Tibial nerve (tissue), 4 donors: ENCODE measurements around the gene TREX2. TPM values are rescaled to one million over a fixed set of nuclear protein-coding genes. Genes with fewer than 3 reads are reported as not detected.

Experiments used
- DNase-seq, 2 donors: peaks; one replicate each; pipeline ENCODE4 v3.0.0-alpha.2; 2019; ENCODE audit warnings: low spot score in 2 of 2
- H3K27ac ChIP-seq, 4 donors: fragments of 200-600 bp; sonication (generic) in 3 of 4; one replicate each; pipeline ENCODE4 v1.5.1; 2017 to 2019; ENCODE audit warnings: mild to moderate bottlenecking in 1 of 4
- H3K27me3 ChIP-seq, 2 donors: fragments of 200-600 bp; sonication (generic) in 1 of 2; one replicate each; pipeline versions ENCODE4 v1.5.1 to v1.6.0; 2017 to 2019
- H3K36me3 ChIP-seq, 3 donors: fragments of 200-600 bp; sonication (generic); one replicate each; pipeline ENCODE4 v1.5.1; 2018 to 2019
- H3K4me1 ChIP-seq, 4 donors: fragments of 200-600 bp; sonication (generic) in 3 of 4; one replicate each; pipeline ENCODE4 v1.5.1; 2017 to 2019
- H3K4me3 ChIP-seq, 4 donors: fragments of 200-600 bp; sonication (generic) in 3 of 4; one replicate each; pipeline ENCODE4 v1.5.1; 2017 to 2019; ENCODE audit warnings: mild to moderate bottlenecking in 1 of 4, moderate library complexity in 1 of 4
- H3K9me3 ChIP-seq, 4 donors: fragments of 200-600 bp; sonication (generic) in 3 of 4; one replicate each; pipeline ENCODE4 v1.5.1; 2017 to 2019
- EP300 ChIP-seq, 2 donors: sonication (generic); formaldehyde crosslinking; IDR thresholded peaks; one replicate each; pipeline ENCODE4 v1.6.1; 2017; ENCODE audit warnings: antibody characterized with exemption in 2 of 2, mild to moderate bottlenecking in 1 of 2
- POLR2A ChIP-seq, 2 donors: fragments of 450-650 bp; IDR thresholded peaks; one replicate each; pipeline ENCODE4 v1.6.1; 2017; ENCODE audit warnings: antibody characterized with exemption in 2 of 2, mild to moderate bottlenecking in 2 of 2, moderate library complexity in 2 of 2
- WGBS, 2 donors: methylation state at CpG; one replicate each; pipeline ENCODE4 v1.1.5; 2018; 5-methylcytosine and 5-hydroxymethylcytosine counted together
- small RNA-seq: library from RNA; depleted of rRNA; stranded (forward); fragments of <200 nt; gene quantifications from one replicate; pipeline ENCODE3, GENCODE V24; 2016
- total RNA-seq, 4 donors: library from RNA; depleted of rRNA; stranded (reverse); fragments of >200 nt; gene quantifications; one replicate each; pipeline ENCODE4 v1.1.0, GENCODE V29; 2016
- TF ChIP-seq, protein P1 (sequence below), 5 experiments: fragments of 200-600 bp in 3 of 5; fragments of 450-650 bp in 2 of 5; sonication (generic) in 3 of 5; IDR thresholded peaks; one replicate each; pipeline ENCODE4 v1.5.1; 2016 to 2019; ENCODE audit warnings: antibody characterized with exemption in 5 of 5, mild to moderate bottlenecking in 3 of 5, moderate library complexity in 2 of 5

Gene TREX2
- total RNA-seq, 4 donors from 2014 or later = 1.5 to 4.4 (median 3.3) TPM

- H3K36me3 ChIP-seq = no peaks in the 10 kb centered on the region
- H3K27ac ChIP-seq = no peak overlapping the region
- DNase-seq = no peak
- no peaks in the 10 kb centered on the region for H3K4me1 ChIP-seq
- no peak overlapping the region for H3K4me3 ChIP-seq
- 83 to 84% methylated on average over 6 to 26 of the region's 26 CpGs for WGBS, 2 donors
- peaks cover 0 to 6% of the 10 kb centered on the region in 2 donors for H3K27me3 ChIP-seq
- no peaks in the 10 kb centered on the region for H3K9me3 ChIP-seq
- TF ChIP-seq POLR2A (IDR thresholded peaks at IDR 0.05) = no peak
- TF ChIP-seq, protein P1, sequence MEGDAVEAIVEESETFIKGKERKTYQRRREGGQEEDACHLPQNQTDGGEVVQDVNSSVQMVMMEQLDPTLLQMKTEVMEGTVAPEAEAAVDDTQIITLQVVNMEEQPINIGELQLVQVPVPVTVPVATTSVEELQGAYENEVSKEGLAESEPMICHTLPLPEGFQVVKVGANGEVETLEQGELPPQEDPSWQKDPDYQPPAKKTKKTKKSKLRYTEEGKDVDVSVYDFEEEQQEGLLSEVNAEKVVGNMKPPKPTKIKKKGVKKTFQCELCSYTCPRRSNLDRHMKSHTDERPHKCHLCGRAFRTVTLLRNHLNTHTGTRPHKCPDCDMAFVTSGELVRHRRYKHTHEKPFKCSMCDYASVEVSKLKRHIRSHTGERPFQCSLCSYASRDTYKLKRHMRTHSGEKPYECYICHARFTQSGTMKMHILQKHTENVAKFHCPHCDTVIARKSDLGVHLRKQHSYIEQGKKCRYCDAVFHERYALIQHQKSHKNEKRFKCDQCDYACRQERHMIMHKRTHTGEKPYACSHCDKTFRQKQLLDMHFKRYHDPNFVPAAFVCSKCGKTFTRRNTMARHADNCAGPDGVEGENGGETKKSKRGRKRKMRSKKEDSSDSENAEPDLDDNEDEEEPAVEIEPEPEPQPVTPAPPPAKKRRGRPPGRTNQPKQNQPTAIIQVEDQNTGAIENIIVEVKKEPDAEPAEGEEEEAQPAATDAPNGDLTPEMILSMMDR (IDR thresholded peaks at IDR 0.05) = no peak
- no peak for TF ChIP-seq EP300 (IDR thresholded peaks at IDR 0.05)
Measured at GRCh38 chrX:153395613-153396319, 50.1 kb downstream of the TREX2 start.

- Histone ChIP-seq H3K9me3 (no peaks in the 10 kb centered on the region), H3K27me3 (peaks cover 0 to 6% of the 10 kb centered on the region in 2 donors), H3K4me3 (no peak overlapping the region), H3K4me1 (no peaks in the 10 kb centered on the region), H3K27ac (no peak overlapping the region), H3K36me3 (no peaks in the 10 kb centered on the region)
- 37 to 78% methylated on average over 13 of the region's 13 CpGs for WGBS, 2 donors
- DNase-seq = no peak
- TF ChIP-seq POLR2A (IDR thresholded peaks at IDR 0.05) (no peak), EP300 (IDR thresholded peaks at IDR 0.05) (no peak)
- TF ChIP-seq, protein P1 (IDR thresholded peaks at IDR 0.05) = no peak
Measured at GRCh38 chrX:153394612-153395011, 51.2 kb downstream of the TREX2 start.

Small RNA genes within 50 kb of the gene (small RNA-seq; reads per million reads assigned to genes)
- not detected for gene RN7SL667P

Other genes starting within 250 kb of the TREX2 start
- under 1 TPM in 1 of 4 donors, not detected in 3; 0.59 TPM for gene PNMA6F, start 124.3 kb downstream of the TREX2 start, total RNA-seq
- gene ZNF275, start 111.9 kb downstream of the TREX2 start, total RNA-seq = 10 to 100 TPM; 11.8 to 15.9 (median 12.6) TPM
- gene PNMA6E, start 44.7 kb downstream of the TREX2 start, total RNA-seq = not detected
- gene ZFP92, start 34.6 kb downstream of the TREX2 start, total RNA-seq = 1 to 10 TPM in 1 of 4 donors, under 1 TPM in 3; 0.39 to 1.8 (median 0.75) TPM
- 10 to 100 TPM; 27.8 to 79.8 (median 30.6) TPM for gene HAUS7, start 24.5 kb upstream of the TREX2 start, total RNA-seq
- gene BGN, start 48.9 kb upstream of the TREX2 start, total RNA-seq = 100 to 1,000 TPM in 1 of 4 donors, 10 to 100 TPM in 3; 25.6 to 103 (median 59.0) TPM
- not detected for gene ATP2B3, start 71.6 kb upstream of the TREX2 start, total RNA-seq
- 10 to 100 TPM; 26.4 to 36.9 (median 32.2) TPM for gene CCNQ, start 153.1 kb upstream of the TREX2 start, total RNA-seq
- not detected for gene DUSP9, start 201.1 kb upstream of the TREX2 start, total RNA-seq
- 1 to 10 TPM in 2 of 4 donors, under 1 TPM in 1, not detected in 1; 0.63 to 4.5 (median 3.6) TPM for gene PNCK, start 227.8 kb upstream of the TREX2 start, total RNA-seq
- gene SLC6A8, start 241.9 kb upstream of the TREX2 start, total RNA-seq = 10 to 100 TPM; 14.4 to 26.7 (median 21.9) TPM